C4-2B (cell line): ENCODE results near the gene CA5A.

Experiments
- H3K27ac ChIP-seq: fragments of 450-650 bp; 2 replicates; pipeline ENCODE4 v1.5.1; 2017
- ZFX ChIP-seq: fragments of 450-650 bp; IDR thresholded peaks from 2 replicates; pipeline ENCODE4 v1.6.1; 2017
- TF ChIP-seq, protein P1 (sequence below): fragments of 450-650 bp; conservative IDR thresholded peaks from 2 replicates; pipeline ENCODE4 v1.5.1; 2017; ENCODE audit warnings: mild to moderate bottlenecking

The CA5A gene

DNA sequence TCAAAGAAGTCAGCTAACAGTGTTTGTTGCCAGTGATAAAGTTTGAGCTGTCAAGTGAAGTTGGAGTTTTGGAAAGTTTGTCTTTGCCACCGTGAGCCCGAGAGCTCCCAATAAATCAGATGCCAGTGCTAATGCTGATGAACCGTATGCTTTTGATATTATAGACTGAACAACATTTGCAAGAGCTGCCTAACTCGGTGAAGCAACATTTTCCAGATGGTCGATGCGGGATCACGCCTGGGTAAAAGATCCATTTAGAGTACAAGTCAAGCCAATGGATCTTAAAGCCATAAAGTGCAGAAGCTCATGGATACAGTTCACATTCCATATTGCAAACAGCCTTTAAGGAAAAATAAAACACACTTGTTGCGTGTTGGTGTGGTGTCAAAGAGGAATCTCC is 24.5 kb upstream of the CA5A start:
- H3K27ac ChIP-seq = no peak overlapping the region
- no peak for TF ChIP-seq ZFX
- TF ChIP-seq, protein P1, sequence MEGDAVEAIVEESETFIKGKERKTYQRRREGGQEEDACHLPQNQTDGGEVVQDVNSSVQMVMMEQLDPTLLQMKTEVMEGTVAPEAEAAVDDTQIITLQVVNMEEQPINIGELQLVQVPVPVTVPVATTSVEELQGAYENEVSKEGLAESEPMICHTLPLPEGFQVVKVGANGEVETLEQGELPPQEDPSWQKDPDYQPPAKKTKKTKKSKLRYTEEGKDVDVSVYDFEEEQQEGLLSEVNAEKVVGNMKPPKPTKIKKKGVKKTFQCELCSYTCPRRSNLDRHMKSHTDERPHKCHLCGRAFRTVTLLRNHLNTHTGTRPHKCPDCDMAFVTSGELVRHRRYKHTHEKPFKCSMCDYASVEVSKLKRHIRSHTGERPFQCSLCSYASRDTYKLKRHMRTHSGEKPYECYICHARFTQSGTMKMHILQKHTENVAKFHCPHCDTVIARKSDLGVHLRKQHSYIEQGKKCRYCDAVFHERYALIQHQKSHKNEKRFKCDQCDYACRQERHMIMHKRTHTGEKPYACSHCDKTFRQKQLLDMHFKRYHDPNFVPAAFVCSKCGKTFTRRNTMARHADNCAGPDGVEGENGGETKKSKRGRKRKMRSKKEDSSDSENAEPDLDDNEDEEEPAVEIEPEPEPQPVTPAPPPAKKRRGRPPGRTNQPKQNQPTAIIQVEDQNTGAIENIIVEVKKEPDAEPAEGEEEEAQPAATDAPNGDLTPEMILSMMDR = no peak

- no peak overlapping the region for H3K27ac ChIP-seq
- TF ChIP-seq, protein P1 = no peak
- TF ChIP-seq ZFX = no peak
Measured at GRCh38 chr16:87960296-87960695, 24.0 kb upstream of the CA5A start.

GRCh38 chr16:87959391-87959990 is 23.2 kb upstream of the CA5A start:
- H3K27ac ChIP-seq = no peak overlapping the region
- TF ChIP-seq, protein P1 = no peak
- no peak for TF ChIP-seq ZFX

GRCh38 chr16:87958632-87959031 is 22.3 kb upstream of the CA5A start:
- H3K27ac ChIP-seq = no peak overlapping the region
- TF ChIP-seq, protein P1 = no peak
- no peak for TF ChIP-seq ZFX

DNA sequence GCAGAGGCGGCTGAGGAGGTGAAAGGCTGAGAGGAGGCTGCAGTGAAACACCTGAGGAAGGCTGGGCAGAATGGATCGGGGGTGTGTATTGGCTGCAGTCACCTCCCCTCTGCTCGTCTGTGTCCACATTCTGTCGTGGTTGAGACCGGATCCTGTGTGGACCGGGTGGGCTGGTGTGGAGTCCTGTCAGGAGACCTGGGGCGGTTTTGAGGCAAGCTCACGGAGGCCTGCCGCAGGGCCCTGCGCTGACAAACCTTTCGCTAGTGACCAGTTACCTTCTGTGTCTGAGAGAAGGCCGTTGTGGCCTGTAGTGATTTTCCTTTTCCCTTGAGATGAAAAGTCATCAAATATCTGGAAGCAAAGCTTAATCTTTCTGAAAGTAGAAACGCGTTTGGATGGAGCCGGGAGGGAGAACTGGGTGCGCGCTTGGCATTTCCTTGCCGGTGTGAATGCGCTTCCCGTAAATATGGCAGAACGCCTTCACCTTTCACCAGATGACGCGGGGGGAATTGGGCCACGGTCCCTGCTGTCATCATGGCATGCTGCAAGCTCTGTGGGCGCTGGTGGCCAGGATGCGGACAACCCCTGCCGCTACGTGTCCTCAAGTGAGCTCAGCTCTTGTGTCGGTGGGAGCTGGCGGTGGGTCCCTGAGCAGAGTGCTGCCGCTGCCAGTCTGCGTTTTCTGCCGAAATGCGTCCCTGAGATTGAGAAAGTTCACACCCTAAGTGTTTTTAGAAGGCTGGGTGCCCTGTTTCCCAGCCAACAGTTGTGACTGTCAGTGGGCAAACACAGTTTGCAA is 21.2 kb upstream of the CA5A start:
- H3K27ac ChIP-seq = no peak overlapping the region
- TF ChIP-seq, protein P1 = no peak
- TF ChIP-seq ZFX = no peak

DNA sequence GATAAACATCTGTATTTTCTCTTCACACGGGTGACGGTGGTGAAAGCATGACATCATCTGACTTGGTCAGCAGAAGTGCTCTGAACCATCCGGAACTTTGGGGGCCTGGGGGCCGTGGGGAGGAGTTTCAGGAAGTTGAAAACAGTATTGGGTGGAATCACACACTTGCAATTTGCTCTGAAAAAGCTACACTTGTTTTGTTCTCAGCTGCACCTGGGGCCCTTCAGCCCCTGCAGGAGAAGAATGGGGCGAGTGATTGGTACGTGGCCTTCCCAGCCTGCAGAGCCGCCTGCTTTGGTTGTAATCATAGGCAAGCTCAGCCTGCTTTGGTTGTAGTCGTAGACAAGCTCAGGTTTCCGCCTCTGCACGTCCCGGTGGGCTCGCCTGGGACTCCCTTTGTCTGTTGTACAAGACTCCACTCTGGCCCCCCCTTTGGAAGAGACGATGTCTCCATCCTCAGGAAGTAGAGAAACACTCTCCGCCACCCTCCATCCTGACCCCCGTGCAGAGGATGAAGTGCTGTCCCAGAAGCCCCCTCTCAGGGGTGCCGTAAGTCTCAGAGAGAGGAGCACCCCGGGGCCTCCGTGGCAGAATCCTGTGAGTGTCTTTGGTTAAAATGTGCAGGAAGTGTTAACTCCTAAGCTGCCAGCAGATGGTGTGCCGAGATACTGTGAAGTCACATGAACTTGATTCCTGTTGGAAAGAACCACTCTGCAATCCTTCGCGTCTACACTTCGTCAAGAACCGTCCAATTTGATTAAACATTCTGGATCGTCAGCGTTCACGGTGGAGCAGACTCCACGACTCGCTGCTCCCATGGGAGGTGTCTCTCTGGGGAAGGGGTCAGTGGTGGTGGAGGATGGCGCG is 20.3 kb upstream of the CA5A start:
- TF ChIP-seq, protein P1 = no peak
- no peak for TF ChIP-seq ZFX
- no peak overlapping the region for H3K27ac ChIP-seq

DNA sequence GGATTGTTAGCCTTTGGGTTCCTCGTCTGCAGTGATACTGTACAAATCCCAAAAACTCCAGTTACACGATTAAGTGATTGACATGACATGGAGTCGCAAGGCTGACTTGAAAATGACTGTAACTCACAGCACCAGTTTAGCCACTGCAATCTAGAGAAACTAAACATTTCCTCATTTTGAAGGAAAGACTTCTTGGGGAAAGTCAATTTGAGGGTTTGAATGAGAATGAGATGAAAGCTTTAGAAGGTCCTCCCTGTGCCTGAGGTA is 19.7 kb upstream of the CA5A start:
- H3K27ac ChIP-seq = no peak overlapping the region
- TF ChIP-seq, protein P1 = no peak
- no peak for TF ChIP-seq ZFX
